ENCODE results near the gene MAML2. TPM values are rescaled to one million over a fixed set of nuclear protein-coding genes. Genes with fewer than 3 reads are reported as not detected.

The MAML2 gene
- total and polyA plus RNA-seq, 2 of the 13 experiments (the other 11 are each of a cell fraction or from before 2014, with no cell fraction given) = 2.3 to 25.9 TPM

DNA sequence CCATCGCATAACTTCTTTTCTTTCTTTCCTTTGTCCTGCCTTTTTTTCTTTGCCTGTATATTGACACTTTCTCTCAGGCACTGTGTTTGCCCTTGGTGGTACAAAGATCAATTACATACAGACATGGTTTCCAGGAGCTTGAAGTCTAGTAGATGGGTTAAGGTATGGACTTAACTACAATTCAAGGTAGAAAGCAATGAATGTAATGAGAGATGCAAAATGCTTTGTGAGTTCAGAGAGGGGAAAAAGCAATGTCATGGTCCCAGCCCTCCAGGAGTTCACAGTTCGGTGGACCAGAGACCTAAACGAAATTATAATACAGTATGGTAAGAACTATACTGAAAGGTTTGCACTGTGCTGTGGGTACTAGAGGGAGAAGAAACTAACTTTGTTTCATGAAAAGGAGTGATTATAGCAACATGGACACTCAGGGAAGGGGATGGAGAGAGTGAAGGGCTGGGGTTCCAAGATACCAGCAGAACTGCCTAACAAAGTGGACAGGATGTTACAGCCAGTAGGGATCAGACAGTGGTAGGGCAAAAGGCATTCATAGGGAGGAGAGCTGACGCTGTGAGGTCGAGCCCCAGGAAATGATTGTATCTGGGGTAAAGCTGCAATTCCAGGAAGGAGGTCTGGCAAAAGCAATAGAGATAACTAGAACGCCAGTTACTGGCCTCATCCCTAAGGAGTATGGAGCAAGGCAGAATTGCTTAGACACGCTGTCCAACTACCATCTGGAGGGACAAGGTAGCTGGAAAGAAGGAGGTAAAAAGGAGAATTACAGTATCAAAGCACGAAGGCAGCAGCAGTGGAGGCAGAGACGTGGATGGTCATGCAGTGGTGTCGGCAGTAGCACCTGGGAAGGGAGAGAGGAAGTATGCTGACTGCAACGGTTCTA, 260.7 kb downstream of the MAML2 start (continued):
- TF ChIP-seq AHDC1 (CRISPR knock-in tag; IDR thresholded peaks at IDR 0.05; ENCODE audit: borderline replicate concordance) = peak; percentile 53; the same call in 1 of the 2 replicates
- peak; percentile 45; the same call in 1 of the 2 replicates for TF ChIP-seq HMG20A (CRISPR knock-in tag; IDR thresholded peaks at IDR 0.05; ENCODE audit: borderline replicate concordance)
- peak; percentile 81 for TF ChIP-seq POGZ (CRISPR knock-in tag; IDR thresholded peaks at IDR 0.05)
- TF ChIP-seq ZNF3 (CRISPR knock-in tag; IDR thresholded peaks at IDR 0.05) = 0 out of 2 replicates have a peak, but pooled peaks have one; percentile 43
- no peak for TF ChIP-seq GABPA (IDR thresholded peaks at IDR 0.05; ENCODE audit: low read depth, low read length)
- peak; percentile 25; the same call in 1 of the 2 replicates for TF ChIP-seq GABPA (CRISPR knock-in tag; IDR thresholded peaks at IDR 0.05; ENCODE audit: low read depth)
- TF ChIP-seq, protein P1, sequence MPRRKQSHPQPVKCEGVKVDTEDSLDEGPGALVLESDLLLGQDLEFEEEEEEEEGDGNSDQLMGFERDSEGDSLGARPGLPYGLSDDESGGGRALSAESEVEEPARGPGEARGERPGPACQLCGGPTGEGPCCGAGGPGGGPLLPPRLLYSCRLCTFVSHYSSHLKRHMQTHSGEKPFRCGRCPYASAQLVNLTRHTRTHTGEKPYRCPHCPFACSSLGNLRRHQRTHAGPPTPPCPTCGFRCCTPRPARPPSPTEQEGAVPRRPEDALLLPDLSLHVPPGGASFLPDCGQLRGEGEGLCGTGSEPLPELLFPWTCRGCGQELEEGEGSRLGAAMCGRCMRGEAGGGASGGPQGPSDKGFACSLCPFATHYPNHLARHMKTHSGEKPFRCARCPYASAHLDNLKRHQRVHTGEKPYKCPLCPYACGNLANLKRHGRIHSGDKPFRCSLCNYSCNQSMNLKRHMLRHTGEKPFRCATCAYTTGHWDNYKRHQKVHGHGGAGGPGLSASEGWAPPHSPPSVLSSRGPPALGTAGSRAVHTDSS (CRISPR knock-in tag; conservative IDR thresholded peaks at IDR 0.05) = no peak
- peak; percentile 19; the same call in 1 of the 2 replicates for TF ChIP-seq ZNF792 (CRISPR knock-in tag; IDR thresholded peaks at IDR 0.05)
- TF ChIP-seq ZNF543 (CRISPR knock-in tag; IDR thresholded peaks at IDR 0.05) = no peak
- no peak for TF ChIP-seq SCMH1 (CRISPR knock-in tag; IDR thresholded peaks at IDR 0.05; ENCODE audit: borderline replicate concordance)
- TF ChIP-seq, protein P2, sequence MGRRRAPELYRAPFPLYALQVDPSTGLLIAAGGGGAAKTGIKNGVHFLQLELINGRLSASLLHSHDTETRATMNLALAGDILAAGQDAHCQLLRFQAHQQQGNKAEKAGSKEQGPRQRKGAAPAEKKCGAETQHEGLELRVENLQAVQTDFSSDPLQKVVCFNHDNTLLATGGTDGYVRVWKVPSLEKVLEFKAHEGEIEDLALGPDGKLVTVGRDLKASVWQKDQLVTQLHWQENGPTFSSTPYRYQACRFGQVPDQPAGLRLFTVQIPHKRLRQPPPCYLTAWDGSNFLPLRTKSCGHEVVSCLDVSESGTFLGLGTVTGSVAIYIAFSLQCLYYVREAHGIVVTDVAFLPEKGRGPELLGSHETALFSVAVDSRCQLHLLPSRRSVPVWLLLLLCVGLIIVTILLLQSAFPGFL (CRISPR knock-in tag; IDR thresholded peaks at IDR 0.05) = no peak
- TF ChIP-seq MAFF (IDR thresholded peaks at IDR 0.05; ENCODE audit: low read depth, low read length) = no peak
- TF ChIP-seq RCOR2 (CRISPR knock-in tag; IDR thresholded peaks at IDR 0.05) = peak; percentile 70; the same call in 1 of the 2 replicates
- peak; percentile 27; the same call in 1 of the 2 replicates for TF ChIP-seq CEBPG (CRISPR knock-in tag; IDR thresholded peaks at IDR 0.05)
- peak; percentile 38; the same call in 1 of the 2 replicates for TF ChIP-seq RARA (CRISPR knock-in tag; IDR thresholded peaks at IDR 0.05)
- no peak for TF ChIP-seq NFYB (CRISPR knock-in tag; IDR thresholded peaks at IDR 0.05)
- peak; percentile 67; the same call in 1 of the 2 replicates for TF ChIP-seq ZNF362 (CRISPR knock-in tag; IDR thresholded peaks at IDR 0.05; ENCODE audit: borderline replicate concordance)
- TF ChIP-seq SNAPC2 (CRISPR knock-in tag; IDR thresholded peaks at IDR 0.05) = 0 out of 2 replicates have a peak, but pooled peaks have one; percentile 52
- TF ChIP-seq NCOR1 (IDR thresholded peaks at IDR 0.05; ENCODE audit: borderline replicate concordance, low read length) = peak; percentile 41; the same call in 1 of the 2 replicates
- TF ChIP-seq BCL6 (CRISPR knock-in tag; IDR thresholded peaks at IDR 0.05) = peak; percentile 62; the same call in 1 of the 2 replicates
